ENCODE results near the gene PTER.

- no peak for TF ChIP-seq CTCF (conservative IDR thresholded peaks at IDR 0.05; ENCODE audit: low read depth, low read length)
- no peak for TF ChIP-seq SMC3 (IDR thresholded peaks at IDR 0.05; ENCODE audit: low read depth, low read length)
- no peak for TF ChIP-seq POLR2A (IDR thresholded peaks at IDR 0.05; ENCODE audit: low read depth, low read length)
- TF ChIP-seq RFX5 (IDR thresholded peaks at IDR 0.05; ENCODE audit: low read depth, low read length): no peak
- TF ChIP-seq RCOR1 (IDR thresholded peaks at IDR 0.05; ENCODE audit: insufficient replicate concordance, low read length): no peak
- no peak for TF ChIP-seq MAZ (IDR thresholded peaks at IDR 0.05; ENCODE audit: borderline replicate concordance, low read depth, low read length)
Observed at GRCh38 chr10:16436758-16437539, at the start of gene PTER.
